ENCODE results near the gene SFXN1. TPM values are rescaled to one million over a fixed set of nuclear protein-coding genes. Genes with fewer than 3 reads are reported as not detected.
A peak's percentile ranks its signal among the peaks of the same experiment; 100 is the strongest.

SFXN1 gene
- total and polyA plus RNA-seq, 7 donors, result 8.6 to 25.0 (median 16.3) TPM

DNA sequence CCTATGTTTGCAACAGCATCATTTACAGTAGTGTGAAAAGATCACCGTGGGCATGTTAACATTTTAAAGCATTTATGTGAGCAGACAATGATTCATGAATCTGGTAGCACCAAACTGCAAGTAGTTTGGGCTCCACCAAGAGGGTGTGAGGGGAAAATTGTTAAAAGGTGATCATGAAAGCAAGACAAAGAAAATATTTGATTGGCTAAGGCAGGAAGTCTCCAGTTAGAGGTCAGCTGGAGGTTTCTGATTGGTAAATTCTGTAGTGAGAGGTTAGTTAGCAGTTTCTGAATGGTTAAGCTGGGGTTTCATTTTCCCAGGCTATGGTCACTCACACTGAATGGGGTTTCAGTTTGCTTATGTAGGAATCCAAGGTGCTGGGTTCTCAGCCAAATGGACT is 20.9 kb upstream of the SFXN1 start:
- H3K9me3 ChIP-seq, result no peaks in the 10 kb centered on the region
- H3K4me1 ChIP-seq, result no peaks in the 10 kb centered on the region
- intact Hi-C loops (cut with DNase I), result no loop called here
- DNase-seq, result no peak
- ATAC-seq, result no peak
- H3K4me3 ChIP-seq, result no peak overlapping the region
- H3K36me3 ChIP-seq (ENCODE audit: insufficient read depth in 1 of 2, low read depth in 1 of 2), result no peaks in the 10 kb centered on the region
- peaks cover 0 to 25% (median 7%) of the 10 kb centered on the region in 3 donors for H3K27me3 ChIP-seq (ENCODE audit: insufficient read depth in 3 of 3, low read length in 2 of 3)
- H3K27ac ChIP-seq, result no peak overlapping the region
- TF ChIP-seq CTCF (IDR thresholded peaks at IDR 0.05), result no peak
- WGBS, 3 donors, result 65 to 71% (median 69%) methylated on average over 1 of the region's 1 CpG

GRCh38 chr5:175460126-175460525 is 18.2 kb upstream of the SFXN1 start:
- Histone ChIP-seq H3K27ac (no peak overlapping the region), H3K27me3 (ENCODE audit: insufficient read depth in 3 of 3, low read length in 2 of 3) (peaks cover 0 to 4% (median 0%) of the 10 kb centered on the region in 3 donors), H3K4me3 (no peak overlapping the region), H3K4me1 (no peaks in the 10 kb centered on the region), H3K9me3 (no peaks in the 10 kb centered on the region), H3K36me3 (ENCODE audit: insufficient read depth in 1 of 2, low read depth in 1 of 2) (no peaks in the 10 kb centered on the region)
- ATAC-seq (no peak), DNase-seq (no peak)
- WGBS, 3 donors, result 61 to 63% (median 61%) methylated on average over 7 of the region's 7 CpGs
- intact Hi-C loops (cut with DNase I), result loop anchor here in 1 of 2 donors (5.0 kb wide), 1 partner anchor 508 kb away; no protein-coding TSS in a partner anchor
- peak; percentile 10 for TF ChIP-seq CTCF (IDR thresholded peaks at IDR 0.05)

DNA sequence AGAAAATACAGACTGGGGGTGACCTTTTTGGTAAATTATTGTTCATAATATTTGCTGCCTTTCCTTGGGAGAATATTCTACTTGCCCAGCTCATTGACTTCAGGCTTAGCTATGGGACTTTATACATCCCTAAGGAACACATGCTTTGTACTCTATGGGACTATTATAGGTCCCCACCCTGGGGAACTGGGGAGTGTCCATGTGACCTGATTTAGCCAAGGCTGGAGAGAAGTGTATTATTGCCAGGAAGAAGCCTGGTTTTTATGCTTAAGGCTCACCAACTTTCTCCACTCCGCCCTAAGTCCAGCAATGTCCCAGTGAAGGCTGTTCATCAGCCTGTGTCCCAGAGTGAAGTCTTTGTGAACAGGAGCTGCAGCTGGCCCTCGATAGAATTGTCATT is 17.8 kb upstream of the SFXN1 start:
- DNase-seq (no peak), ATAC-seq (no peak)
- no peak for TF ChIP-seq CTCF (IDR thresholded peaks at IDR 0.05)
- no peaks in the 10 kb centered on the region for H3K4me1 ChIP-seq
- H3K36me3 ChIP-seq (ENCODE audit: insufficient read depth in 1 of 2, low read depth in 1 of 2), result no peaks in the 10 kb centered on the region
- intact Hi-C loops (cut with DNase I), result loop anchor here in 1 of 2 donors (5.0 kb wide), 1 partner anchor 508 kb away; no protein-coding TSS in a partner anchor
- H3K27me3 ChIP-seq (ENCODE audit: insufficient read depth in 3 of 3, low read length in 2 of 3), result peaks cover 0 to 4% (median 0%) of the 10 kb centered on the region in 3 donors
- no peak overlapping the region for H3K4me3 ChIP-seq
- H3K9me3 ChIP-seq, result no peaks in the 10 kb centered on the region
- 77 to 81% (median 78%) methylated on average over 2 of the region's 2 CpGs for WGBS, 3 donors
- no peak overlapping the region for H3K27ac ChIP-seq

DNA sequence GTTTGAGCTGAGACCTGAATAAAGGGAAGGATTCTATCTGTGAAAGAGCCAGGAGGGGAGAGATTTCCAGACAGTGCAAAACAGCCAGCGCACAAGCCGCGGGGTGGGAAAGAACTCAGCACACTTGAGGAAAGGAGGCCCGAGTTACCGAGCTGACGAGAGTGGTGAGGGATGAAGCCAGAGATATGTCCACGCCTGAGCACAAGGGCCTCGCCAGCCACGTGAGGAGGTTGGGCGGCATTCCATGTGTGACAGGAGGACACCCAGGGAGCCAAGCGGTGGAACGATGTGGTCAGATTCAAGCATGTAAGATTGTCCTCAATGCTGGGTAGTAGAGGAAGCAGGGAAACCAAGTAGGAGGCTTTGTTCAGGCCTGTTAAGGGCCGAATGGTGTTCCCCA is 17.0 kb upstream of the SFXN1 start:
- 83 to 85% (median 84%) methylated on average over 13 of the region's 13 CpGs for WGBS, 3 donors
- no peak overlapping the region for H3K27ac ChIP-seq
- ATAC-seq (no peak), DNase-seq (no peak)
- H3K9me3 ChIP-seq, result no peaks in the 10 kb centered on the region
- H3K4me1 ChIP-seq, result no peaks in the 10 kb centered on the region
- intact Hi-C loops (cut with DNase I), result loop anchor here in 1 of 2 donors (5.0 kb wide), 1 partner anchor 509 kb away; no protein-coding TSS in a partner anchor
- no peak for TF ChIP-seq CTCF (IDR thresholded peaks at IDR 0.05)
- H3K36me3 ChIP-seq (ENCODE audit: insufficient read depth in 1 of 2, low read depth in 1 of 2), result no peaks in the 10 kb centered on the region
- H3K4me3 ChIP-seq, result no peak overlapping the region
- H3K27me3 ChIP-seq (ENCODE audit: insufficient read depth in 3 of 3, low read length in 2 of 3), result peaks cover 0 to 4% (median 0%) of the 10 kb centered on the region in 3 donors

DNA sequence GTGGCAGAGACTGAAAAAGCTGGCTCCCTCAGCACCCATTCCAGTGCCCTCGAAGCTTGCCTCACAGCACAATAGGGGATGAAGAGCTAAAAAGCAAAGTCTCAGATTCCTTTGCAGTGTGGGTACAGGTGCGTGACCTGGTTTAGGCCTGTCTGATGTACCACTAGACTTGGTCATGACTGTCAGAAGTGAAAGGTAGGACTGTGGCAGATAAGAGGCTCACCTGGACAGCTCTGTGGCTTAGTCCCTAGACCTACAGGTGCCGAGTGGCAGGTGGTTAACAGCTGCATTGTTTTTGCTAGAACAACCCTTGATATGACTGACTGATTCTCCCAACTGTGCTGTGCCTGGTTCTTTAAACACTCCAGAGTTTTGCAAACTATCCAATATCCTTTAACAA is 14.7 kb upstream of the SFXN1 start:
- intact Hi-C loops (cut with DNase I), result loop anchor here in 1 of 2 donors (5.0 kb wide), 1 partner anchor 511 kb away; no protein-coding TSS in a partner anchor
- no peak overlapping the region for H3K4me3 ChIP-seq
- ATAC-seq, result no peak
- H3K27me3 ChIP-seq (ENCODE audit: insufficient read depth in 3 of 3, low read length in 2 of 3), result peaks cover 0 to 4% (median 0%) of the 10 kb centered on the region in 3 donors
- 87 to 91% (median 87%) methylated on average over 3 of the region's 3 CpGs for whole genome bisulfite sequencing, 3 donors
- no peaks in the 10 kb centered on the region for H3K4me1 ChIP-seq
- no peaks in the 10 kb centered on the region for H3K9me3 ChIP-seq
- no peaks in the 10 kb centered on the region for H3K36me3 ChIP-seq (ENCODE audit: insufficient read depth in 1 of 2, low read depth in 1 of 2)
- DNase-seq, result no peak
- no peak for TF ChIP-seq CTCF (IDR thresholded peaks at IDR 0.05)
- no peak overlapping the region for H3K27ac ChIP-seq

Data from psoas muscle (tissue), 8 donors.